ENCODE data around the gene ESX1. TPM values are rescaled to one million over a fixed set of nuclear protein-coding genes. Genes with fewer than 3 reads are reported as not detected.

The ESX1 gene
- total RNA-seq, result not detected
- long read RNA-seq, result 0 reads

DNA sequence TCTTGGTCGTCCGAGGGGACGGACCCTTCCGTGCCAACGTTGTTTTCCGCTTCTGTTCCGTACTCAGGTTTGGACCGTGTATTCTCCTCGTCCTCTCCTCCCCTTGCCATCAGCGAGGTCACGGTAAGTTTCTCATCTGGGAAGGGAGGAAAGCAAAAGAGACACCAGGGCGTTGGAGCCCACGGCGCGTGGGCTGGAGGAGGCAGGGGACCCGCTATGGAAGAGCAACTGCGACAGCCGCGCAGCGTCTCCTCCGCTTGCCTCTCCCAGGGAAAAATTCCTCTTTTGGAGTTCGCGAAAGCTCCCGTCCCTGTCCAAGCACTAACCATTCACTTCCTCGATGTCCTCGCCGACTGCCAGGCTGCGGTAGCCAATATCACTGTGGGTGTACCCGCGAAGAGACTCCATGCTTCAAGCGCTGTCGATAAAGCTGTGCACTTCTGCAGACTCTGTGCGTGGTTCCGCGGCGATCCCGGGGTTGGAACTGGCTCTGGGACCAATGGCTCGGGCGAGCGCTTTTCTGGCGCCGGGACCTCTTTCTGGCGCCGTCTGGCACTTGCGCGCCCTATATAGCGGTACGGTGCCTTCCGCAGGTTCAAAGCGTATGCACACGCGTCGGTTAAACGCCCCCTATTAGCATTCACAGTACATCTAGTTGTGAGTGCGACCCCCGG is at the start of gene ESX1:
TSS of gene ESX1 (minus strand) at position 492 of the 674 bp plus-strand sequence. CDS start at position 408, 84 bp downstream.
- H3K27me3 ChIP-seq, result peaks cover 12% of the 10 kb centered on the region
- ATAC-seq, result no peak

DNA sequence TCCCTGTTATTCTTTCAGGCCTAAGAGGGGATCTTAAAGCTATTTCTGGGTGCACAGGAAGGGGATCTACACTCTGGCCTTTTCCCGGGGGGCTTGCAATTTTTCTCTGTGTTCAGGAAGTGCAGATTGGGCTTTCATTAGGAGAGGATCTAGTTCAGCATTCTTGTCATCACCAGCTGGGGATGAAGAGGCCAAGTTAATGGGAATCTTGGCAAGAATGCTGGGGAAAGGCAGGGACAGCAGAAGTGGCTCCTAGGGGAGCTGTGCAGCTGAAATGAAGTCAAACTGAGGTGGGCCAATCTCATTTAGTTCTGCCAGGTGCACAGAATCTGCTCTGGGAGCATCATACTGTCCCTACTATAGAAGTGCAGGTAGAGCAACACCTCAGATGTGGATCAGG is 40.9 kb upstream of the ESX1 start:
- no peak for DNase-seq
- no peaks in the 10 kb centered on the region for H3K9me3 ChIP-seq
- H3K36me3 ChIP-seq, result no peaks in the 10 kb centered on the region
- ATAC-seq, result no peak
- TF ChIP-seq, protein P1, sequence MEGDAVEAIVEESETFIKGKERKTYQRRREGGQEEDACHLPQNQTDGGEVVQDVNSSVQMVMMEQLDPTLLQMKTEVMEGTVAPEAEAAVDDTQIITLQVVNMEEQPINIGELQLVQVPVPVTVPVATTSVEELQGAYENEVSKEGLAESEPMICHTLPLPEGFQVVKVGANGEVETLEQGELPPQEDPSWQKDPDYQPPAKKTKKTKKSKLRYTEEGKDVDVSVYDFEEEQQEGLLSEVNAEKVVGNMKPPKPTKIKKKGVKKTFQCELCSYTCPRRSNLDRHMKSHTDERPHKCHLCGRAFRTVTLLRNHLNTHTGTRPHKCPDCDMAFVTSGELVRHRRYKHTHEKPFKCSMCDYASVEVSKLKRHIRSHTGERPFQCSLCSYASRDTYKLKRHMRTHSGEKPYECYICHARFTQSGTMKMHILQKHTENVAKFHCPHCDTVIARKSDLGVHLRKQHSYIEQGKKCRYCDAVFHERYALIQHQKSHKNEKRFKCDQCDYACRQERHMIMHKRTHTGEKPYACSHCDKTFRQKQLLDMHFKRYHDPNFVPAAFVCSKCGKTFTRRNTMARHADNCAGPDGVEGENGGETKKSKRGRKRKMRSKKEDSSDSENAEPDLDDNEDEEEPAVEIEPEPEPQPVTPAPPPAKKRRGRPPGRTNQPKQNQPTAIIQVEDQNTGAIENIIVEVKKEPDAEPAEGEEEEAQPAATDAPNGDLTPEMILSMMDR (IDR thresholded peaks at IDR 0.05), result no peak
- intact Hi-C loops (cut with DNase I), result no loop called here
- H3K27me3 ChIP-seq, result no peaks in the 10 kb centered on the region
- H3K4me3 ChIP-seq, result no peak overlapping the region
- H3K4me1 ChIP-seq, result no peaks in the 10 kb centered on the region
- H3K27ac ChIP-seq, result no peak overlapping the region

More for the DNA sequence above, at the start of gene ESX1:
- intact Hi-C loops (cut with DNase I), result no loop called here
- no peaks in the 10 kb centered on the region for H3K36me3 ChIP-seq
- TF ChIP-seq, protein P1 (IDR thresholded peaks at IDR 0.05), result no peak
- no peak within 1 kb of the TSS for H3K27ac ChIP-seq
- H3K9me3 ChIP-seq, result no peaks in the 10 kb centered on the region
- H3K4me1 ChIP-seq, result no peaks in the 10 kb centered on the region
- no peak for DNase-seq
- H3K4me3 ChIP-seq, result no peak within 1 kb of the TSS

DNA sequence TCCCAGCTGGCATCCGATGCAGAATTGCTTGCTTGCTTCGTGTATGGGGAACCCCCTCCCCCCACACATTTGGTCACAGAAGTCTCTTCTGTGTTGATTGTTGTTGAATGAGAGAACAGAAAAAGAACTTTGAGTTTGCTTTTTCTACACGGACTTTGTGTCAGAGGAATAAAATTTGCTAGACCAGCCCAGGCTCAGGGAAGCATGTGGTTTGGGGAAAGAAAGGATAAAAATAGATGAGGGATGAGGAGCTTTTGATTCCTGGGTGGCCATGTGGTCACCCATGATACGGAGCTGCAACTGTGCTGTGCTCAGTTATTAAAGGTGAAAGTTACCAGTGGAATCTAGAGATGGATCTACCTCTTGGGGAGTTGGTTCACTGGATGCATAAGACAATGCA is 34.2 kb upstream of the ESX1 start:
- DNase-seq, result no peak
- H3K9me3 ChIP-seq, result no peaks in the 10 kb centered on the region
- intact Hi-C loops (cut with DNase I), result no loop called here
- no peak for ATAC-seq
- no peaks in the 10 kb centered on the region for H3K36me3 ChIP-seq
- TF ChIP-seq, protein P1 (IDR thresholded peaks at IDR 0.05), result no peak
- H3K27ac ChIP-seq, result no peak overlapping the region
- H3K4me3 ChIP-seq, result no peak overlapping the region
- no peaks in the 10 kb centered on the region for H3K4me1 ChIP-seq
- H3K27me3 ChIP-seq, result no peaks in the 10 kb centered on the region

DNA sequence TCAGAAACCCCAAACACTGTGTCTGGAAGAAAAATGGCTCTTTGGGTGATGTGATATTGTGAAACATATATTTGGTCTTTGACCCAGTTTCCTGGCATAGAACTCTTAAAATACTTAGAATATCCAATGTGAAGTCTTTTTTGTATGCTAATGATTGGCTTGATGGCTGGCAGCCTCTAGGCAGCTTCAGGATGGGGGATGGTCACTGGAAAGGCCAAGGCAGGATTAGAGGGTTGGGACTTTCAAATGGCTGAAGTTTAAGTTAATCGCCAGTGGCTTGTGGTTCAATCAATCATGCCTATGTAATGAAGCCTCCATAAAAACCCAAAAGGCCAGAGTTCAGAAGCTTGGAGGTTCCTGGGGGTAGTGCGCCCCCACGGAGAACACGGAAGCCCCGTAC is 33.5 kb upstream of the ESX1 start:
- no peak overlapping the region for H3K27ac ChIP-seq
- TF ChIP-seq, protein P1 (IDR thresholded peaks at IDR 0.05), result no peak
- no peaks in the 10 kb centered on the region for H3K27me3 ChIP-seq
- H3K4me3 ChIP-seq, result no peak overlapping the region
- DNase-seq (no peak), ATAC-seq (no peak)
- H3K36me3 ChIP-seq, result no peaks in the 10 kb centered on the region
- no peaks in the 10 kb centered on the region for H3K9me3 ChIP-seq
- no peaks in the 10 kb centered on the region for H3K4me1 ChIP-seq
- intact Hi-C loops (cut with DNase I), result no loop called here

DNA sequence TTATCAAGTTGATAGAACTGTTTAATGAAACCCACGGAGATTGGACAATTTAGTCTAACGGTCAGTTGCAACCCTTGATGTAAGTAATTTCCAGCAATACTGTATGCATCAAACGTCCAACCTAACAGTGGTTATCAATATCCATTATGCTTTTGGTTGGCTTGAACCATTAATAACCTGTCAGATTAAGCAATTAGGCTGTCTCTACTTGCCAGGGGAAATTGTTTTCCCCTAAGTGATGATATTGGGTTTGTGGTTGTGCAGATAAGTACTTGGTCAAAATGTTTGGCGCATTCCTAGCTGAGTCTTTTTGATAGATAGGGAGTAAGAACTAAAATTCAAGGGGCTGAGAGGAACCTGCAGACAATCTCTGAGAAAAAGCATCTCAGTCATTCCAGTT is 30.5 kb upstream of the ESX1 start:
- DNase-seq (no peak), ATAC-seq (no peak)
- no peak overlapping the region for H3K4me3 ChIP-seq
- no peaks in the 10 kb centered on the region for H3K36me3 ChIP-seq
- intact Hi-C loops (cut with DNase I), result no loop called here
- no peaks in the 10 kb centered on the region for H3K27me3 ChIP-seq
- no peaks in the 10 kb centered on the region for H3K4me1 ChIP-seq
- TF ChIP-seq, protein P1 (IDR thresholded peaks at IDR 0.05), result no peak
- no peak overlapping the region for H3K27ac ChIP-seq
- H3K9me3 ChIP-seq, result no peaks in the 10 kb centered on the region

DNA sequence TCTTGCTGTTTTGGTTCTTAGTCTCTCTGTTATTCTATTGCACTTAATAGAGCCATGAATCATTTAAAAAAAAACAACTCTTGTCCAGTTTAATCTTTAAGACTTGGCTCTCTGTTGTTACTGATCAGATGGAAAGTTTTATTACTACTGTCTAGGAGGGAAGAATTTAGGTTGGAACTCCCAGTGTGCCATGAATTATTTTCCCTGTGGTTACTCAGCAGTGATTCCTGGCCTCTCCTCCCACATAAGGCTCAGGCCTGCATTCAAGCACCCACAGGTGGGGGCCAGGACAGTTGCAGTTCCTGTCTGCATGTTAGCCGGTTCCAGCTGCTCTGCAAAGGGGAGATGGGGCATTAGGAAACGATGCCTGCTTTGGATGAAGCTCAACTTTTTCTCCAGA is 29.8 kb upstream of the ESX1 start:
- ATAC-seq (no peak), DNase-seq (no peak)
- H3K36me3 ChIP-seq, result no peaks in the 10 kb centered on the region
- no peaks in the 10 kb centered on the region for H3K4me1 ChIP-seq
- H3K9me3 ChIP-seq, result no peaks in the 10 kb centered on the region
- H3K27ac ChIP-seq, result no peak overlapping the region
- intact Hi-C loops (cut with DNase I), result no loop called here
- TF ChIP-seq, protein P1 (IDR thresholded peaks at IDR 0.05), result no peak
- no peak overlapping the region for H3K4me3 ChIP-seq
- H3K27me3 ChIP-seq, result no peaks in the 10 kb centered on the region
